HG02759 (cell line): ENCODE measurements around the gene SNHG17.

Experiments
- ATAC-seq: cut with Tn5 transposase; IDR thresholded peaks from one replicate; pipeline ENCODE4 v1.9.1; 2021; ENCODE audit warnings: mild to moderate bottlenecking, moderate library complexity; ENCODE audit not compliant: unreplicated experiment

Gene SNHG17

DNA sequence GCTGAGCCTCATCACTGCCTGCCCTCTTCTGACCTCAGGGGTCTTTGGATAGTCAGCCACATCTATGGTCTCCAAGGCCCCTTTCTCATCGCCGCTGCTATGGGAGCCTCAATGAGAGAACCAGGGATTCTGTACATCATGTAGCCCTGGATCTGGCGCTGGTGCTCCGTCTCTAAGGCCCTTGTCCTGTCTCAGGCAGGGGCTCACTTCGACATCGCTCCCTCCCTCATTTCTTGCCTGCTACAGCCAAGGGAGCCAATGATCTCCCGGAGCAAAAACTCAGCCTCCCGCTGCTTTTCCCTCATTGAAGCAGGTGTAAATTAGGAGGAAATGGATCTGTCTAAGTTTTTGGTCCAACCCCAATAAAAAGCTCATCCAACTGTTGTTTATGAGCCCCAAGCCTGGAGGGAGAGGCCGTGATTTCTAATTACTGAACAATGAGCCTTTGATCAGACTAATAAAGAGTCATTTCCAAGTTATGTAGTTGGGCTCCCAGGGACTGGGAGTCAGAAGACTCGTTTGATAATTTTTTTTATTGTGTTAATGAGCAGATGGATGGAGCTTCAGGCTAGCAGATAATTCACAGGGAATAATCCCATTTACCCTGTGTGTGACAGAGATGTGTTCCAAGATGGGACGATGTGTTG is 58.0 kb downstream of the SNHG17 start:
- ATAC-seq = no peak

DNA sequence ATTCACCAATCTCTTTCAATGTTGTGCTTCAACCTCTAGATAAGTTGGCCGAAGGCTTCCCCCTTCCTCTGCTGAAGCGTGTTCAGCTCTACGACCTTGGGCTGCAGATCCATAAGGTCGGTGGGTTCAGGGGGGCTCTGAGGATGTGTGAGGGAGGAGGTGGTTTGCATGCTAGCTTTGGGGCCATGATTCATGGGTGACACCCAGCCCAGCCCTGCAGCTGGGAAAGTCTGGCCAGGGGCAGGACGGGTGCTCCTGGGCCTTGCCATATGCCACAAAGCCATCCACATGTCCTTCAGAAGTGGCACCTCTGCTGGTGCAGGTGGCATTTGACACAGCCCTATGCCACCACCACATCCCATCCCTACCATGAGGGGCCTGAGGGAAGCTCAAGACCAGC is 61.2 kb downstream of the SNHG17 start:
- ATAC-seq = no peak

DNA sequence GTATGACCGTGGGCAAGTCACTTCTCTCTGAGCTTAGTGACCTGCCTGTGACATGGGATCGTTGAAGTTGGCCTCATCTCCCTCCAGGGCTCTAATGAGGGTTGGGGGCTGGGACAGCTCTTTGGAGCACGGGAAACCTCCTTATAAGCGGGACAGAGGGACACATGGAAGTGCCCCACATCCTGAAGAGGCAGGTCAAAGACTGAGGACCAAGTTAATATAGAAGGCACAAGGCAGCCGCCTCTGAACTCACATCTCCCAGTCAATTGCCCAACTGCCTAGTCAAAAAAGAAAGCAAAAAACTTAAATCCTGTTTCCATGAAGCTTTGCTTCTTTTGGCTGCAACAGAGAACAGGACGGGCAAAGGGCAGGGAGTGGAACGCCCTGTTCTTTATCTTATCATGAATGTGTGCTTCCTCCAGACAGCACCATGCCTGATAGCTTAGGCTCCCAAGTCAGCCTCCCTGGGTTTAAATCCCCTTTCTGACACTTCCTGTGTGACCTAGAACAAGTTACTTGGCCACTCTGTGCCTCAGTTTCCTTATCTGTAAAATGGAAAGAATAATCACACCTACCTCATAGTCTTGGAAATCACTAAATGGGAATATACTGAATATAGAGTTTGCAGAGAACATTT is 61.8 kb downstream of the SNHG17 start:
- no peak for ATAC-seq

DNA sequence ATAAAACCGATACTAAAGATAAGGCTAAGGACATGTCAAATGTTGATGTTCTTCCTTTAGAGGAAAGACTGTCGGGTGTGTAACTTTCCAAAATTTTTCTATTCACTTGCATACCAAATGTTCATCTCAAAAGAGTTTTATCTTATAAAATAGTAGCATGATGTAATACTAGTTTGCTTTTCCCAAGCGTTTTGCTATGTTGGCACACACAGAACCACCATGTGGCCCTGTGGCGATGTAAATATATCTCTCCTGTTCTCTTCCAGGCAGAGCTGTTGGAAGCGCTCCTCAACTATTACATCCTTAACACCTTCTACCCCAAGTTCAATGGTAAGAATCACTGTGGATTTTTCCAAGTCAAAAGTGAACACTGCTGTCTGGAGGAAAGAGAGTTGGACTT is 62.3 kb downstream of the SNHG17 start:
- ATAC-seq = no peak
